ENCODE measurements around the gene EFCAB9. TPM values are rescaled to one million over a fixed set of nuclear protein-coding genes. Genes with fewer than 3 reads are reported as not detected.

The EFCAB9 gene
- total and polyA plus RNA-seq, 8 donors: not detected

GRCh38 chr5:172245703-172246125 is 51.7 kb downstream of the EFCAB9 start:
- intact Hi-C loops (cut with DNase I): no loop called here
- TF ChIP-seq CTCF (IDR thresholded peaks at IDR 0.05): no peak
- Histone ChIP-seq H3K27ac (no peak overlapping the region), H3K4me3 (no peak overlapping the region), H3K36me3 (no peaks in the 10 kb centered on the region), H3K9me3 (peaks cover 0 to 6% of the 10 kb centered on the region in 2 donors), H3K27me3 (no peaks in the 10 kb centered on the region), H3K4me1 (peaks cover 0 to 4% of the 10 kb centered on the region in 2 donors)
- DNase-seq (peak in 2 of 4 donors; percentile 75 to 77), ATAC-seq (peak; percentile 37)

GRCh38 chr5:172248637-172249036 is 54.7 kb downstream of the EFCAB9 start:
- DNase-seq: no peak
- intact Hi-C loops (cut with DNase I): no loop called here
- ATAC-seq: no peak
- no peaks in the 10 kb centered on the region for H3K27me3 ChIP-seq
- H3K27ac ChIP-seq: no peak overlapping the region
- H3K9me3 ChIP-seq: peaks cover 0 to 24% of the 10 kb centered on the region in 2 donors
- H3K36me3 ChIP-seq: no peaks in the 10 kb centered on the region
- H3K4me1 ChIP-seq: peaks cover 0 to 9% of the 10 kb centered on the region in 2 donors
- no peak for TF ChIP-seq CTCF (IDR thresholded peaks at IDR 0.05)
- H3K4me3 ChIP-seq: no peak overlapping the region

GRCh38 chr5:172251419-172251818 is 57.4 kb downstream of the EFCAB9 start:
- intact Hi-C loops (cut with DNase I): no loop called here
- peaks cover 0 to 4% of the 10 kb centered on the region in 2 donors for H3K4me1 ChIP-seq
- no peak for TF ChIP-seq CTCF (IDR thresholded peaks at IDR 0.05)
- DNase-seq: no peak
- ATAC-seq: no peak
- H3K27ac ChIP-seq: no peak overlapping the region
- H3K27me3 ChIP-seq: no peaks in the 10 kb centered on the region
- peaks cover 0 to 24% of the 10 kb centered on the region in 2 donors for H3K9me3 ChIP-seq
- H3K36me3 ChIP-seq: peaks cover 0 to 13% of the 10 kb centered on the region in 2 donors
- H3K4me3 ChIP-seq: no peak overlapping the region

GRCh38 chr5:172252501-172252900 is 58.5 kb downstream of the EFCAB9 start:
- Histone ChIP-seq H3K27me3 (no peaks in the 10 kb centered on the region), H3K27ac (no peak overlapping the region), H3K36me3 (peaks cover 0 to 13% of the 10 kb centered on the region in 2 donors), H3K9me3 (peaks cover 0 to 24% of the 10 kb centered on the region in 2 donors), H3K4me1 (peaks cover 0 to 4% of the 10 kb centered on the region in 2 donors), H3K4me3 (no peak overlapping the region)
- TF ChIP-seq CTCF (IDR thresholded peaks at IDR 0.05): no peak
- intact Hi-C loops (cut with DNase I): no loop called here
- DNase-seq (peak in 1 of 4 donors; percentile 39), ATAC-seq (peak; percentile 68)

Other genes with a start within 250 kb of the EFCAB9 start
- gene FBXW11, start 187.5 kb upstream of the EFCAB9 start, total RNA-seq: 10 to 100 TPM; 47.6 to 56.8 TPM
- gene FBXW11, start 187.5 kb upstream of the EFCAB9 start, polyA plus RNA-seq (ENCODE audit: insufficient read length in 6 of 6): 10 to 100 TPM; 52.1 to 56.9 (median 54.4) TPM
- 10 to 100 TPM; 33.6 to 83.2 TPM for gene STK10, start 5.9 kb upstream of the EFCAB9 start, total RNA-seq
- 10 to 100 TPM; 18.6 to 22.5 (median 21.4) TPM for gene STK10, start 5.9 kb upstream of the EFCAB9 start, polyA plus RNA-seq (ENCODE audit: insufficient read length in 6 of 6)
- gene UBTD2, start 89.6 kb downstream of the EFCAB9 start, total RNA-seq: 10 to 100 TPM; 16.2 to 24.0 TPM
- 100 to 1,000 TPM in 2 of 6 donors, 10 to 100 TPM in 4; 91.9 to 114 (median 95.7) TPM for gene UBTD2, start 89.6 kb downstream of the EFCAB9 start, polyA plus RNA-seq (ENCODE audit: insufficient read length in 6 of 6)